CD4-positive, alpha-beta T cell treated with Interleukin-21 for 1 hour (primary cell): ENCODE measurements around the gene CYBC1.
"Not testable (repeated sequence)": the region's sequence is repeated elsewhere in the genome, so short reads cannot be mapped to it uniquely, and the experiment has no call there.

Experiments
- DNase-seq: peaks from one replicate; pipeline ENCODE4 v3.0.0-alpha.2; 2020

Gene CYBC1

DNA sequence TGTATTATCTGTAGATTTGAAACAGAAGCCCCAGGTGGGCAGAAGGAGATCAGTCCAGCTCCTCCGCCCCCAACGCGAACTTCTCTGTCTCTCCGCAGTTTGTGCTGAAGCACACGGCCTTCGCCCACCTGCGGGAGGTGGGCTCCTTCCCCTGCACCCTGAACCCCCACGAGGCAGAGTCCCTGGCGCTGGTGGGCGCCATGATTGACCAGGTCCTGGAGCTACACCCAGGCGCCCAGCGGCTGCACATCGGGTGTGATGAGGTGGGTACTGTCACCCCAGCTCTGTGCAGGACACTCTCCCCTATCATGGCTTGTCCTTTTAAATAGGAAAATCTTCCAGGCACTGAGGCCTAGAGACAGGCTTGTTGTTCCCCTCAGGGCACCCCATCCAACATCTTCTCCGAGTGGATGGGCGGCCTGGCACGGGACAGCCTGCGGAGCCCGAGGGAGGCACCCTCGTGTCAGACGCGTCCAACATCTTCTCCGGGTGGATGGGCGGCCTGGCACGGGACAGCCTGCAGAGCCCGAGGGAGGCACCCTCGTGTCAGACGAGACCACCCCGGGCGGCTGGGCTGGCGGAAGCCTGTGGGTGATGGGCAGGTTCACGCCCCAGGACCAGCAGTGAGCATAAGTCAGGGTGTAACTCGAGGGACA lies 16.9 kb downstream of the CYBC1 start:
- no peak for DNase-seq

- no peak for DNase-seq
These were observed 18.5 kb downstream of the CYBC1 start for GRCh38 chr17:82432017-82432416.

DNA sequence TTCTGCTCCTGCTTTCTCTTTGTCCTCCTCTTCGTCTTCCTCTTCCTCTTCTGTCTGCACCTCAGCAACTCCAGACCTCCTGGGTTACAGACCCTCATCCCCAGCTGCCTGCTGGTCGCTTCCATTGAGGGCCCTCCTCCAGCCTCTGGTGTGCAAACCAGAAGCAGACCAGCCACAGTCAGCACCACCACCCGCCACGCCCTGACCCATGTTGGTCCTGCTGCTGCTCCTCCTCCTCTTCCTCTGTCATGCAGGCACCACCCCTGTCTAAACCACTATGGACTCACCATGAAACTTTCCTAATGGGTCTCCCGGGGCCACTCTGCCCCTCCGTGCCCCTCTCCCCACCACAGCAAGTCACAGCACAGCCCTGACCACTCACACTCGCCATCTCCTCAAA lies 20.7 kb downstream of the CYBC1 start:
- no peak for DNase-seq

DNA sequence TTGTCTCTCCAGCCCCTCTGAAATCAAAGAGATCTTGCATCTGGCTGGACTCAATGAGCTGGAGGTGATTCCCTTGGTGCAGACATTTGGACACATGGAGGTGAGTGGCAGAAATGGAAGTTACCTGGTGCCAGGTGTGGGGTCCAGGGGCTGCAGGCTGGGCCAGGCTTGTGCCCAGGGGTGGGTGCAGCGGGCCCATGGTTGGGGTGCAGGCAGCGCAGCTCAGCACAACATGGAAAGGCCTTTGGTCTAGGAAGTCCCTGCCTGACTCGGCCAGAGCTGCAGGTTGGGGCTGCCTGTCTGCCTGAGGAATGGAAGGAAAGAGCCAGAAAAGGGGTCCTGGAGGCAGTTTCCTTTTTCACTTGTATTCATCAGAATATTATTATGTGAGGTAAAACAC lies 22.0 kb downstream of the CYBC1 start:
- no peak for DNase-seq

DNA sequence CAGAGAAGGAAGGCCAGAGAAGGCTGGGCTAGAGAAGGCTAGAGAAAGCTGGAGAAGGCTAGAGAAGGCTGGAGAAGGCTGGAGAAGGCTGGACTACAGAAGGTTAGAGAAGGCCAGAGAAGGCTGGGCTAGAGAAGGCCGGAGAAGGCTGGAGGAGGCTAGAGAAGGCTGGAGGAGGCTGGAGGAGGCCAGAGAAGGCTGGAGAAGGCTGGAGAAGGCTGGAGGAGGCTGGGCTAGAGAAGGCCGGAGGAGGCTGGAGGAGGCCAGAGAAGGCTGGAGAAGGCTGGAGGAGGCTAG lies 25.7 kb downstream of the CYBC1 start:
- no peak for DNase-seq

- DNase-seq: peak; percentile 61
These were observed 26.3 kb downstream of the CYBC1 start for GRCh38 chr17:82424001-82424862.

GRCh38 chr17:82419540-82419939 lies 31.0 kb downstream of the CYBC1 start:
- peak; percentile 37 for DNase-seq

- peak; percentile 87 for DNase-seq
These were observed 32.3 kb downstream of the CYBC1 start, which contains the start of the genes HEXD and OGFOD3 for GRCh38 chr17:82418001-82418986. Gene HEXD, plus strand, starts transcription at chr17:82418347. Its CDS starts 1,453 bp downstream, at chr17:82419800. Gene OGFOD3, minus strand, starts transcription at chr17:82418586. Its CDS starts 101 bp downstream, at chr17:82418485.

- no peak for DNase-seq
These were observed 33.8 kb downstream of the CYBC1 start for GRCh38 chr17:82416771-82417170.

- DNase-seq: no peak
These were observed 34.3 kb downstream of the CYBC1 start for GRCh38 chr17:82416264-82416663.

GRCh38 chr17:82415786-82416185 lies 34.8 kb downstream of the CYBC1 start:
- DNase-seq: no peak

DNA sequence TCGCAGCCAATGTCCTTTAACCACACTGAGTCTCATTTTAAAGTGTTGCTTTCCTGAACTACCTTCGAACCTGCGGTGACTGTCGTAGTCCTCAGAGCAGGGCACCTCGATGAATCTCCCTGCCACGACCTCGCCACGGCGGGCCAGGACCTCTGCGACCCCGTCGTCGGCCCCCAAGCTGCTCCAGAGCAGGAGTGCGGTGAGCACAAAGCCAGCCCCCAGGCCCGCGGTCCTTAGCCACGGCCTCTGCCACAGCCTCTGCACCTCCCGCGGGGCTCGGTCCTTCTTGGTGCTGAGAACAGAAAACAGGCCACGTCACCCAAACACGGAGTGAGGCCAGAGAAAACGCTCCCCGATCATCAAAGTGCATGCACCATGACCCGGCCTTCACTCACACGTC lies 35.2 kb downstream of the CYBC1 start:
- DNase-seq: no peak

DNA sequence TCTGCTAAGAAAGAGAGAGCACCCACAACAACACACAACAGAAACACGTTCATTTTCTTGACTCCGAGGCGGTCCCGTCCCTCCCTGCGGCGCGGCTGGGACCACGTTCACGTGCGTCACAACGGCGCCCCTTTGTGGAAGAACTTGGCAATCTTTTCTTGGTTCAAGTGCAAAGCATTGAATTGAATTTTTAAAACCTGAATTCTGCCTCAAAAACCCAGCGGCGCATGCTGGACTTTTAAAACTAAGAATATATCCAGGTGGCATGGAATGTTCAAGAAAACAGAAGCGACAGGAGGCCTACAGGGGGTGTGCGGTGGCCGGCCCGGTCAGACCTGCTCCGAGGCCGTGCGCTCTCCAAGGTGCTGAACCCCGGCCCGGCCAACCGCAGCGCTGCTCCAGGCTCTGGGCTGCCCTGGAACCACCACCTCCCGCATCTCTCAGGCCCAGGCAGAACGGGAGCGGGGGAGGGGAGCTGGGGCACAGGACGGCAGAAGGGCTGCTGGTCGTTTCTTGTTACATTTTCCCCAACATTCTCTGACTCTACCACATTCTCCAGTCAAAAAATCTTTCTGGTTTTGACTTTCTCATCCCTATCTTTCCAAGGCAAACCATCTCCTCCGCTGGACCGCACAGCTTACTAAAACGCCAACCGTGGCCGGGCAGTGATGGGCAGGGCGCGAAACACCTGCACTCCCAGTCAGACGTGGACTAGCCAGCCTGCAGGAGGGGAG lies 35.8 kb downstream of the CYBC1 start:
- peak; percentile 78 for DNase-seq

DNA sequence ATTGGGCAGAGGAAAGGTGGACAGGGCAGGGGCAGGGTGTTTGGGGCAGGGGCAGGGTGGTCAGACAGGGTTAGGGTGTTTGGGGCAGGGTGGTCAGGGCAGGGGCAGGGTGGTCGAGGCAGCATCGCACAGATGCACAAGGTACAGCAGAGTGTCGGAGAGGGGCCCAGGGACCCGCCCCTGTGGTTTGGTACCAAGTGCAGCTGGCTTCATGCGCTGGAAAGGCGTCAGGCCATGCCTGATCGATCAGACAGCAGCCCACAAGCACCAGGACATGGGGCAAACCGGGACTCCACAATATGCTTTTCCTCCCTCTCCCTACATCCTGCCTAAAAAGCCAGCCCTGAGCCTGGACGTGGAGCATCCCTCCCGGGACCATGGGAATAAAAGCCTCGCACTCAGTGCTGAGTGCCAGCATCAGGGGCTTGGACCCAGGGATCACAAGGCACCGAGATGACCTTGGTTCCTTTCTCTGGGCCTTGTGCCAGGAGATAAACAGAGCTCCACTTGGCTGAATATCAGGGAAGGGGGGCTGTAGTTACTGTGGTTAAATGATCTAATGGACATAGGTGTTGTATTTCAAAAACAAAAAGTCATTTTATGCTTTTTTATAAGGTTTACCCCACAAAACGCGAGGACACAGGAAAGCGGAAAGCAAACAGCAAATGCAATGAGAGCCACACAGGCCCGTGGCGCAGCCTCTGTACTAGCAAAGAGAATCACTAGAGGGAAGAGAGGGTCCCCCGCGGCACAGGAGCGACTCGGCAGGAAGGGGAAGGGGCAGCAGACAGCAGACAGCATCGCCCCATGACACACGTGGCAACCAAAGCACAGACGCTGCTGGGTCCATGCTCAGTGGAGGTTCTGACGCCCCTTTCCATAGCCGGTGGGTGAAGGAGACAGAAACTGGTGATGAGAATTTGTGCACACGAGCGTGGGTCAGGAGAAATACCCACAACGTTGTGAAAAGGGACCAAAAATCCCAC lies 37.7 kb downstream of the CYBC1 start:
- no peak for DNase-seq

GRCh38 chr17:82412081-82412480 lies 38.5 kb downstream of the CYBC1 start:
- DNase-seq: not testable (repeated sequence)

DNA sequence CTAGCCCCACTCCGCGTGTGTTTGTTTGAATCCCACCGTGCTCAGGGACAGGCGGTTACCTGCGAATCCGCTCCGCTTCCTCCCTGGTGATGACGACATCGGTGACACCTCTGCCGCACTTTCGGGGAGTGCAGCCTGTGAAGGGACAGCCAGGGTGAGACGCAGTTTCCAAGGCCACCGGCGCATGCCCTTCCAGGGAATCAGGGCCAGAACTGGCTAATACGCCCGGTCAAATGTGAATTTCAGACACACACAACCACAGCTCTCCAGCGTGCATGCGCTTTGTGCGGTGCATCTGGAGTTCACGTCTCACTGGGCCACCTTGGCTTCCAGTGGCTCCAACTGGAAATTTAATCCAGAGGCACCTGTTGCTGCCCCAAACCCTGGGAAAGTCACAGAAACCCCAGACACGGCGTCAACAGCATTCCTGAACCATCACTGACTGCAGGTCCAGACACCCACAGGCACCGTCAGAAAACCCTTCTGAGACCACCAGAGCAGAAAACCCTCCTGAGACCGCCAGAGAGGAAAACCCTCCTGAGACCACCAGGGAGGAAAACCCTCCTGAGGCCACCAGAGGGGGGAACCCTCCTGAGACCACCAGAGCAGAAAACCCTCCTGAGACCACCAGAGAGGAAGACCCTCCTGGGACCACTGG lies 39.0 kb downstream of the CYBC1 start:
- no peak for DNase-seq

DNA sequence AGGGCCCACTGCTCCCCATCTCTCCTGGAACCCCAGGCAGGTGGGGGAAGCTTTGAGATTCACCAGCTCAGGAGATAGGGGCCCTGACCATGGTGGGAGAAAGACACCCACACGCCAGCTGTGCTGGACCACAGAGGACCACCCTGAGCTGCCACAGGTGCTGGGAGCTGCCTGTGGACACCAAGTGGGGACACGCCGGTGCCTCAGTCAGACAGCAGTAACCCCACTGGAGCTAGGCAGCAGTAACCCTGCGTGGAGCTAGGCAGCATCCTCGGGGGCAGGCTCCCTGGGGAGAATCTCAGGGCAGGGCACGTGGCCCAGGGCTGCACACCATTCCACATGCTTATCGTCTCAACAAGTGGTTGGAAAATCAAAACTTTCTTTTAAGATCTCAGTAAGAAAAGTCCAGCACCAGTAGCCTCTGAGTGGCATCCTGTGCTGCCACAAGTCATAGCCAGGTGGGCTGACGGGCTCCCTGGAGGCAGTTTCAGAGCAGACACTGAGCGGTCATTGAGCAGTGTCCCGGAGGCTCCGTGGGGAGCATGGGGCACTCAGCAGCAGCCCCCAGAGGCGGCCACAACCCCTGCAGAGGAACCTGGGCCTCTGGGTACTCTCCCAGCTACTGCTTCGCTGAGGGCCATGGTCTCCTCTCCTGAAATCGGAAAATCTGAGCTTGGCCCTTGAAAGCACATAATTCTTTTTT lies 40.4 kb downstream of the CYBC1 start:
- no peak for DNase-seq

GRCh38 chr17:82408938-82409318 lies 41.6 kb downstream of the CYBC1 start:
- DNase-seq: no peak

- DNase-seq: no peak
These were observed 42.1 kb downstream of the CYBC1 start for GRCh38 chr17:82408288-82408937.
